ENCODE data around the gene KCTD13.
A peak's percentile ranks its signal among the peaks of the same experiment; 100 is the strongest.
"Not testable (repeated sequence)": the region's sequence is repeated elsewhere in the genome, so short reads cannot be mapped to it uniquely, and the experiment has no call there.

Gene KCTD13

DNA sequence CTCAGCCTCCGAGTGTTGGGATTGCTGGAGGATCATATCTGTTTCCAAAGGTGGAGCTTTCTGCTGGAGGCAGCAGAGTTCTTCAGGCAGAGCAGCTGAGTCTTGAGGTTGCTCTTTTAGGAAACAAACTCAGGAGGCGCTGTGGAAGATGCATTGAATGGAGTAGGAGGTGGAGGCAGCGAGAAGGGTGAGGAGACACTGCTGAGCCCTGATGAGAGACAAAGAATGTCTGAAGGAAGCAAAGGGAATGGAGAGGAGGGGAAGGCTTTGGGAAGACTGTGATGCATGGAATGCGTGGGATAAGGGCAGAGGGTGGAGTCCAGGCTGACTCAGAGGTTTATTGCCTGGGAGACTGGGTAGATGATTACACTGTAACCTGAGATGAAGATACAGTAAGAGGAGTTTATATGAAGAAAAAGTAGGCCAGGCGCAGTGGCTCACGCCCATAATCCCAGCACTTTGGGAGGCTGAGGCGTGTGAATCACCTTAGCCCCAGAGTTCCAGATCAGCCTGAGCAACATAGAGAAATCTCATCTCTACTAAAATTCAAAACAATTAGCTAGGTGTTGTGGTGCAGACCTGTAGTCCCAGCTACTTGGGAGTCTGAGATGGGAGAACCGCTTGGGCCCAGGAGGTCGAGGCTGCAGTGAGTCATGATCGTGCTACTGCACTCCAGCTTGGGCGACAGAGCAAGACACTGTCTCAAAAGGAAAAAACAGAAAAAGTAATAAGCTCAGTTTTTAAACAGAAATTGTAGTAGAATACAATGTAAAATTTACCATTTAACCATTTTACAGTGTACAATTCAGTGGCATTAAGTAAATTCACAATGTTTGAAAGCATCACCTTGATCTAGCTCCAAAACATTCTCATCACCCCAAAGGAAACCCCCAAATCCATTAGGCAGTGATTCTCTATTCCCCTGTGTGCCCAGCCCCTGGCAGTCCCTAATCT is 18.1 kb upstream of the KCTD13 start:
- Histone ChIP-seq H3K4me3 (ENCODE audit: extremely low read depth, insufficient read depth, low read length, poor library complexity, severe bottlenecking) (no peak overlapping the region), H3K27ac (ENCODE audit: low read depth, low read length, severe bottlenecking) (peak overlapping the region; percentile 98), H3K36me3 (ENCODE audit: control insufficient read depth, insufficient read depth, low read length) (no peaks in the 10 kb centered on the region), H3K9me3 (ENCODE audit: control insufficient read depth, low read length) (peaks cover 7% of the 10 kb centered on the region), H3K4me1 (ENCODE audit: control insufficient read depth, insufficient read depth, low read length, poor library complexity, severe bottlenecking) (no peaks in the 10 kb centered on the region)
- WGBS, 2 experiments (ENCODE audit: insufficient coverage in 2 of 2), result 54 to 56% methylated on average over 6 to 11 of the region's 11 CpGs

DNA sequence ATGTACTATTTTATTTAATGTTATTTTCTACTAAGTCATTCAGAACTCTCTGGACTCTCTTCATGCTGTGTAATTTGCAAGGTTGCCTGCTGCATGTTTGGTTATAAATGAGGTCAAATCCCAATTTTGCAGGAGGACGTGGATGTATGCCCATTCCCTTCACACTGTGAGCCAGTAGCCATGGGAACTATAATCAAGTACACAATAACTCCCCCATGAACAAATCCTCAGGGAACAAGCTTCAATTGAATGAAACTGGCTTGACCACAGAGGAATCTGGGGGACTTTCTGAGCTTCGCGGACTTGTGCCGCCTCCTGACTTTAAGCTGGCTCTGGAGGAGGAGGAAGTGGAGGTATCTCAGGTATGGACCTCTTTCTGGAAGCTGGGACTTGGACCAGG is 14.6 kb upstream of the KCTD13 start:
- peaks cover 7% of the 10 kb centered on the region for H3K9me3 ChIP-seq (ENCODE audit: control insufficient read depth, low read length)
- WGBS, 2 experiments (ENCODE audit: insufficient coverage in 2 of 2), result 92 to 100% methylated on average over 3 to 4 of the region's 4 CpGs
- no peaks in the 10 kb centered on the region for H3K4me1 ChIP-seq (ENCODE audit: control insufficient read depth, insufficient read depth, low read length, poor library complexity, severe bottlenecking)
- H3K4me3 ChIP-seq (ENCODE audit: extremely low read depth, insufficient read depth, low read length, poor library complexity, severe bottlenecking), result no peak overlapping the region
- H3K27ac ChIP-seq (ENCODE audit: low read depth, low read length, severe bottlenecking), result no peak overlapping the region
- H3K36me3 ChIP-seq (ENCODE audit: control insufficient read depth, insufficient read depth, low read length), result no peaks in the 10 kb centered on the region

DNA sequence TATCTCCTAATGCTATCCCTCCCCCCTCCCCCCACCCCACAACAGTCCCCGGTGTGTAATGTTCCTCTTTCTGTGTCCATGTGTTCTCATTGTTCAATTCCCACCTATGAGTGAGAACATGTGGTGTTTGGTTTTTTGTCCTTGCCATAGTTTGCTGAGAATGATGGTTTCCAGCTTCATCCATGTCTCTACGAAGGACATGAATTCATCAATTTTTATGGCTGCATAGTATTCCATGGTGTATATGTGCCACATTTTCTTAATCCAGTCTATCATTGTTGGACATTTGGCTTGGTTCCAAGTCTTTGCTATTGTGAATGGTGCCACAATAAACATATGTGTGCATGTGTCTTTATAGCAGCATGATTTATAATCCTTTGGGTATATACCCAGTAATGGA is 5.7 kb upstream of the KCTD13 start:
- H3K36me3 ChIP-seq (ENCODE audit: control insufficient read depth, insufficient read depth, low read length); H3K9me3 ChIP-seq (ENCODE audit: control insufficient read depth, low read length); H3K4me1 ChIP-seq (ENCODE audit: control insufficient read depth, insufficient read depth, low read length, poor library complexity, severe bottlenecking); H3K4me3 ChIP-seq (ENCODE audit: extremely low read depth, insufficient read depth, low read length, poor library complexity, severe bottlenecking); H3K27ac ChIP-seq (ENCODE audit: low read depth, low read length, severe bottlenecking): not testable (repeated sequence)
- WGBS, 2 experiments (ENCODE audit: insufficient coverage in 2 of 2), result no CpG with 5 or more reads among the region's 2 CpGs

DNA sequence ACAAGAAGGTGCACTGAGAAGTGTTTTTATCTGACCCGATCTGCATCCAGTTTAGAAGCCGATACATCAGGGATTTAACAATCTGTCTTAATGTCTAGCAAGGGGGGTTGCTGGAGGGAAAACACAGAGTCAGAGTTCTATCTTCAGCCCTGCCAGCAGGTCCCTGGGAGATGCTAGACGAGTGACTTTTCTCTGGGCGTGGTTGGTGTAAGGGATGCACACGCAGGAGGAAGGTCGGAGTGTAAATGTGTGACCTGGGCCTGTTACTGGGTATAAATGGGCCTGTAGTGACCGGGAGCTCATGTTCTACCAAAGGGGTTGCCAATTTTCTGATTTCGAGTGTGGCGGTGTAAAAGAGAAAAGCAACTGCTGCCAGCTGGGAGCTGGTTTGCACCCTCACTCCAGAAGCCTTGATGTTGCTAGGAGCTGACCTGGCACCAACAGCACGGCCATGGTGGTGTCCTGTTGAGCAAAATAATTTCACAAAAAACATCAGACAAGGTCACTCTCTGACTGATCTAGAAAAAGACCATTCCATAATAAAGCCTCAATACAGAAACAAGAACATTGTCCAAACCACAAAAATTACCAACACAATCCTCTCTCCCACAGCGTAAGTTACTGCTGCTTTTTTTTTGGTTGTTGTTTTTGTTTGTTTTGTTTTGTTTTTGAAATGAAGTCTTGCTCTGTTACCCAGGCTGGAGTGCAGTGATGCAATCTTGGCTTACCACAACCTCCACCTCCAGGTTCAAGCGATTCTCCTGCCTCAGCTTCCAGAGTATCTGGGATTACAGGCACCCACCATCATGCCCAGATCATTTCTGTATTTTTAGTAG is 1.3 kb upstream of the KCTD13 start:
- H3K4me3 ChIP-seq (ENCODE audit: extremely low read depth, insufficient read depth, low read length, poor library complexity, severe bottlenecking), result peak overlapping the region; percentile 86
- 82 to 84% methylated on average over 8 to 9 of the region's 12 CpGs for WGBS, 2 experiments (ENCODE audit: insufficient coverage in 2 of 2)
- peaks cover 13% of the 10 kb centered on the region for H3K36me3 ChIP-seq (ENCODE audit: control insufficient read depth, insufficient read depth, low read length)
- no peak overlapping the region for H3K27ac ChIP-seq (ENCODE audit: low read depth, low read length, severe bottlenecking)
- peaks cover 11% of the 10 kb centered on the region for H3K4me1 ChIP-seq (ENCODE audit: control insufficient read depth, insufficient read depth, low read length, poor library complexity, severe bottlenecking)
- no peaks in the 10 kb centered on the region for H3K9me3 ChIP-seq (ENCODE audit: control insufficient read depth, low read length)

DNA sequence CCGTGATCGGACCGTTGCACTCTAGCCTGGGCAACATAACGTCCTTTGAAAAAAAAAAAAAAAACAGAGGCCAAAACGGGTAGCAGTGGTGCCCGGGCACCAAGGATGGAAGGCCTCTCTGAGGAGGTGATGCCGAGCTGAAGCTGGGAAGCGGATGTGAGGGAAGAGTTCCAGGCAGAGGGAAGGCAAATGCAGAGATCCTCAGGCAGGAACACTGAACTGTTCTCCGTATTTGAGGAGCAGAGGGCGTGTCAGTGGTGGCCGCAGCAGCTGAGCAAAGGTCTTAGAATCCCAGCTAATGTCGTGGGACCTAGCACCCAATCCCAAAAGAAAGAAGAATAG is 656 bp upstream of the KCTD13 start:
- Histone ChIP-seq H3K9me3 (ENCODE audit: control insufficient read depth, low read length) (no peaks in the 10 kb centered on the region), H3K4me3 (ENCODE audit: extremely low read depth, insufficient read depth, low read length, poor library complexity, severe bottlenecking) (peak overlapping the region; percentile 86), H3K4me1 (ENCODE audit: control insufficient read depth, insufficient read depth, low read length, poor library complexity, severe bottlenecking) (peaks cover 11% of the 10 kb centered on the region), H3K27ac (ENCODE audit: low read depth, low read length, severe bottlenecking) (peak overlapping the region; percentile 76), H3K36me3 (ENCODE audit: control insufficient read depth, insufficient read depth, low read length) (peaks cover 16% of the 10 kb centered on the region)
- whole genome bisulfite sequencing, 2 experiments (ENCODE audit: insufficient coverage in 2 of 2), result 18% methylated on average over 12 of the region's 12 CpGs

DNA sequence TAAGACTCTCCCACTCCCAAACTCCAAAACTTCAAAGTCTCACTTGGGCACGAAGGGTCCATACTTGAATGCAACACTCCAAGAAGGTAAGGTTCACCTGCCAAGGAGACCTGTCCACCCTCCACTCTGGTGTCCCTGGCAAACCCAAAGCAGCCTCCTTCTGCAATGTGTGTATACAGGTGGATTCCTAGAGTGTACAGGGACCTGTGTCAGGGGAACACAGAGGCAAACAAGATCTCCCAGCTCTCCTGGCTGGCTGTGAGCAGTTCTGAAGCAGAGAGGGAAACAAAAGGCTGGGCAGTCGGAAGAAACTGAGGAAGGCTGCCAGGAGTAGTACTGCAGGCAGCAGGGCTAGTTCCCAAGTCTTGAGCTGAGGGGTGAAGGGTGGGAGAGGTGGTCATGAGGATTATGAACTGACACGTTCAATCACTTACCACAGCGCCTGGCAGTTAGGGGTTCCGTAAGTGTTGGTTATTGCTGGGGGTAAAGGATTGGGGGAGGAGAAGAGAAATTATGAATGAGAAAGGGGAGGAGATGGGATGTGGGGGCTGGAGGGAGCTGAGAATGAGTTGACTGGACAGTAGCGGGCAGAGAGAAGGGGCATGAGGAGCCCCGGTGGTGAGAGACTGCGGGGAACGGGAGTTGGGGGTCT is 795 bp downstream of the KCTD13 start:
- no peak overlapping the region for H3K27ac ChIP-seq (ENCODE audit: low read depth, low read length, severe bottlenecking)
- peaks cover 11% of the 10 kb centered on the region for H3K4me1 ChIP-seq (ENCODE audit: control insufficient read depth, insufficient read depth, low read length, poor library complexity, severe bottlenecking)
- H3K9me3 ChIP-seq (ENCODE audit: control insufficient read depth, low read length), result no peaks in the 10 kb centered on the region
- H3K4me3 ChIP-seq (ENCODE audit: extremely low read depth, insufficient read depth, low read length, poor library complexity, severe bottlenecking), result peak overlapping the region; percentile 86
- H3K36me3 ChIP-seq (ENCODE audit: control insufficient read depth, insufficient read depth, low read length), result peaks cover 29% of the 10 kb centered on the region
- 20 to 23% methylated on average over 5 to 6 of the region's 9 CpGs for WGBS, 2 experiments (ENCODE audit: insufficient coverage in 2 of 2)

DNA sequence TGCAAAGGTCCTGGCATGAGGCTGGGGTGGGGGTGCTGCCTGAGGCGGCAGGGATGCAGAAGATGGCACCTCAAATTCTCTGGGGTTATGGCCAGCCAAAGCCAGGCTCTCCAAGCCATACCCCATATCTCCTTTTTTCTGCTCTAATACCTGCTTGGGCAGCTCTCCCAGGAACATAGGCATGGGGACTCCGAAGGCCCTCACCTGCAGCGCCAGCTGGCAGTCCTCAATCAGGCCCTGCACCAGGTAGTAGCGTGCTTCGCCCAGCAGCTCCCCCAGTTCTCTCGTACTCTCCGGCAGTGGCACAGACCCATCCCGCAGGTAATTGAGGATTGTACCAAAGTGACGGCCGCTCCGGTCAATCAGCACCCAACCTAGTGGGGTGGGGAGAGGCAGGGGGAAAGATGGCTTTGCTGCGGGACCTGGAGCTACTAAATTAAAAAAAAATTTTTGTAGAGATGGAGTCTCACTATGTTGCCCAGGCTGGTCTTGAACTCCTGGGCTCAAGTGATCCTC is 3.0 kb downstream of the KCTD13 start:
- H3K4me3 ChIP-seq (ENCODE audit: extremely low read depth, insufficient read depth, low read length, poor library complexity, severe bottlenecking), result no peak overlapping the region
- peaks cover 43% of the 10 kb centered on the region for H3K36me3 ChIP-seq (ENCODE audit: control insufficient read depth, insufficient read depth, low read length)
- H3K27ac ChIP-seq (ENCODE audit: low read depth, low read length, severe bottlenecking), result no peak overlapping the region
- no peaks in the 10 kb centered on the region for H3K9me3 ChIP-seq (ENCODE audit: control insufficient read depth, low read length)
- H3K4me1 ChIP-seq (ENCODE audit: control insufficient read depth, insufficient read depth, low read length, poor library complexity, severe bottlenecking), result peaks cover 11% of the 10 kb centered on the region
- WGBS, 2 experiments (ENCODE audit: insufficient coverage in 2 of 2), result 98% methylated on average over 8 to 12 of the region's 12 CpGs

DNA sequence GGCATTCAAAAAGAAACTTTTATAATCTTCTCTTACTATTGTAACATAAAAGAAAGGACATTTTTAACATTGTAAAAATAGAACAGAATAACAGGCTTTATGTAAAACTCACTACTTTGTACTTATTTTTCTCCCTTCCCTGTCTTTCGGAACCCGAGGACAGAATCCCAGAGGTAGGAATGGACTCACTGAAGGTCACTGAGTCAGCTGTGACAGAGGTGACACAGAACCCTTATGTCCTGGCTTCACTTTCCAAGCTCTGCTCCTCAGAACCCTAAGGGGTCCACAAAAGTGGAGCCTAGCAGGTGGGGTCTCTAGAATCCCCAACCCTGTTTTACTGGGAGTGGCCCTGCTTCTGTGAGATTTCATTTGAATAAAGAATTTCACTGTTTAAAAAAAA is 3.7 kb downstream of the KCTD13 start:
- no peak overlapping the region for H3K4me3 ChIP-seq (ENCODE audit: extremely low read depth, insufficient read depth, low read length, poor library complexity, severe bottlenecking)
- H3K27ac ChIP-seq (ENCODE audit: low read depth, low read length, severe bottlenecking), result no peak overlapping the region
- peaks cover 44% of the 10 kb centered on the region for H3K36me3 ChIP-seq (ENCODE audit: control insufficient read depth, insufficient read depth, low read length)
- H3K4me1 ChIP-seq (ENCODE audit: control insufficient read depth, insufficient read depth, low read length, poor library complexity, severe bottlenecking), result peaks cover 11% of the 10 kb centered on the region
- WGBS, 2 experiments (ENCODE audit: insufficient coverage in 2 of 2), result 100% methylated on average over 2 of the region's 2 CpGs
- no peaks in the 10 kb centered on the region for H3K9me3 ChIP-seq (ENCODE audit: control insufficient read depth, low read length)

DNA sequence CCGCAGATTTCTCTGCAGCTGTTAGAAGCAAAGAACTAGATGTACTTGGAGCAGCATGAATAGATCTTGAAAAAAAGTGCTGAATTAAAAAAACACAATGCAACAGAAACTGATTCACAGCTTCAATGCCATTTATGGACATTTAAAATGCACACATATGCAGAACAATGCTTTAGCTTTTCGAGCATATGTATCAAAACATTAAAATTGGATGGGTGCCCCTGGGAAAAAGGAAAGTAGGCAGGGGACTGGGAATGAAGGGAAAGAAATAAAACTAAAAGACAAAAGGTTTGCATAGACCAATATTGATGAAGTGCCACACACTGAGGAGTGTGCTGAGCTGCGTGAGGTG is 5.0 kb downstream of the KCTD13 start:
- H3K27ac ChIP-seq (ENCODE audit: low read depth, low read length, severe bottlenecking), result no peak overlapping the region
- no peak overlapping the region for H3K4me3 ChIP-seq (ENCODE audit: extremely low read depth, insufficient read depth, low read length, poor library complexity, severe bottlenecking)
- H3K9me3 ChIP-seq (ENCODE audit: control insufficient read depth, low read length), result no peaks in the 10 kb centered on the region
- peaks cover 56% of the 10 kb centered on the region for H3K36me3 ChIP-seq (ENCODE audit: control insufficient read depth, insufficient read depth, low read length)
- 88 to 94% methylated on average over 2 of the region's 3 CpGs for WGBS, 2 experiments (ENCODE audit: insufficient coverage in 2 of 2)
- H3K4me1 ChIP-seq (ENCODE audit: control insufficient read depth, insufficient read depth, low read length, poor library complexity, severe bottlenecking), result peaks cover 5% of the 10 kb centered on the region

DNA sequence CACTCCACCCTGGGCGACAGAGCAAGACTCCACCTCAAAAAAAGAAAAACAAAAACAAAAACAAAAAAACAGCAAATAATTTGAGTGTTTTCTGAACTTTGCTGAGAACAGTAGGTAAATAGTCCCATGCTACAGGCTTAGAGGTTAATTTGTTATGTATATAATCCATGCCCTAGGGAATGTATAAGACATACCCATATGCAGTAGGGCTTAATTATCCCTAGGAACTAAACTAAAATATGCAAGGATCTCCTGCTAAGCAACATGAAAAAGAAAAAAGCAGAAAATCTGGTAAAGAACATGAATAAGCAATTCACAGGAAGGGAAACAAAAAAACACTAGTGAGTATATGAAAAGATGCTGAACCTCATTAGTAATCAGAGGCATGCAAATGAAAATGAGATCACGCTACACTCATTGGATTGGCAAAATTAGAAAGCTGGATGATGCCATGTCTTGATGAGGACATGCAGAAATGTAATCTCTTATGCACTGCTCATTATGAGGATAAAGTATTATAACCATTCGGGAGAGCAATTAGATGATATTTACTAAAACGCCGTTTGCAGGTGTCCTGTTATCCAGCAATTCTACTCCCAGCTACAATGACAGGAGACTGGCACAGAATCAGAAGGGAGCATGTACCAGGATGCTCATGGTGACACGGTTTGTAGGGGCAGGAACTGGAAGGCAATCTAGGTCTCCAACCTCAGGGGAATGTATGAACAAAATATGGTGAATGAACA is 5.6 kb downstream of the KCTD13 start:
- WGBS, 2 experiments (ENCODE audit: insufficient coverage in 2 of 2), result 92 to 97% methylated on average over 5 of the region's 6 CpGs
- Histone ChIP-seq H3K9me3 (ENCODE audit: control insufficient read depth, low read length) (no peaks in the 10 kb centered on the region), H3K4me1 (ENCODE audit: control insufficient read depth, insufficient read depth, low read length, poor library complexity, severe bottlenecking) (peaks cover 5% of the 10 kb centered on the region), H3K4me3 (ENCODE audit: extremely low read depth, insufficient read depth, low read length, poor library complexity, severe bottlenecking) (no peak overlapping the region), H3K36me3 (ENCODE audit: control insufficient read depth, insufficient read depth, low read length) (peaks cover 56% of the 10 kb centered on the region), H3K27ac (ENCODE audit: low read depth, low read length, severe bottlenecking) (no peak overlapping the region)
